ENCODE measurements around the gene DMXL2. TPM values are rescaled to one million over a fixed set of nuclear protein-coding genes. Genes with fewer than 3 reads are reported as not detected.
"Not testable (repeated sequence)": the region's sequence is repeated elsewhere in the genome, so short reads cannot be mapped to it uniquely, and the experiment has no call there.

Gene DMXL2
- 66.9 TPM for polyA plus RNA-seq
- long read RNA-seq, donor 1, partial matches to known transcripts, result 0 of 1 reads
- long read RNA-seq, donor 1, other reads (novel, unspliced or antisense), result 0 of 1 reads
- long read RNA-seq, donor 2, partial matches to known transcripts, result 12 of 14 reads
- long read RNA-seq, donor 2, other reads (novel, unspliced or antisense), result 0 of 14 reads
- long read RNA-seq, donor 3, result 0 reads
- long read RNA-seq, donor 4, result 0 reads
- long read RNA-seq, donor 5, partial matches to known transcripts, result 6 of 6 reads
- long read RNA-seq, donor 5, other reads (novel, unspliced or antisense), result 0 of 6 reads
- long read RNA-seq, donor 6, partial matches to known transcripts, result 5 of 5 reads
- long read RNA-seq, donor 6, other reads (novel, unspliced or antisense), result 0 of 5 reads
- long read RNA-seq, donor 7, result 0 reads
- long read RNA-seq, donor 8, partial matches to known transcripts, result 11 of 12 reads
- long read RNA-seq, donor 8, other reads (novel, unspliced or antisense), result 0 of 12 reads
- long read RNA-seq, donor 9, partial matches to known transcripts, result 0 of 1 reads
- long read RNA-seq, donor 9, other reads (novel, unspliced or antisense), result 0 of 1 reads
- long read RNA-seq, donor 10, partial matches to known transcripts, result 0 of 1 reads
- long read RNA-seq, donor 10, other reads (novel, unspliced or antisense), result 0 of 1 reads
- long read RNA-seq, donor 11, full-length matches to known transcripts, result 2 of 2 reads
- long read RNA-seq, donor 11, partial matches to known transcripts, result 0 of 2 reads
- long read RNA-seq, donor 11, other reads (novel, unspliced or antisense), result 0 of 2 reads

GRCh38 chr15:51622604-51623370 lies at the start of gene DMXL2:
Gene DMXL2, minus strand, starts transcription at chr15:51622771. Its CDS starts 226 bp downstream, at chr15:51622545.
- Histone ChIP-seq H3K4me1 (ENCODE audit: control insufficient read depth, insufficient read depth, low read length) (peaks cover 9% of the 10 kb centered on the region), H3K4me3 (ENCODE audit: low read length) (peak within 1 kb of the TSS; percentile 77), H3K36me3 (ENCODE audit: control insufficient read depth, insufficient read depth, low read length) (no peaks in the 10 kb centered on the region), H3K27me3 (ENCODE audit: control insufficient read depth, insufficient read depth, low read length) (no peaks in the 10 kb centered on the region), H3K9me3 (ENCODE audit: control insufficient read depth, low read depth, low read length) (no peaks in the 10 kb centered on the region), H3K27ac (ENCODE audit: low read length) (peak within 1 kb of the TSS; percentile 90)
- peak; percentile 86 to 92 for DNase-seq
- no CpG with 5 or more reads among the region's 83 CpGs for WGBS (ENCODE audit: insufficient coverage, low lambda C conversion rate)

GRCh38 chr15:51672155-51672687 lies 49.6 kb upstream of the DMXL2 start:
- H3K27me3 ChIP-seq (ENCODE audit: control insufficient read depth, insufficient read depth, low read length), result peaks cover 18% of the 10 kb centered on the region
- H3K27ac ChIP-seq (ENCODE audit: low read length), result no peak overlapping the region
- H3K4me3 ChIP-seq (ENCODE audit: low read length), result no peak overlapping the region
- no peaks in the 10 kb centered on the region for H3K9me3 ChIP-seq (ENCODE audit: control insufficient read depth, low read depth, low read length)
- H3K36me3 ChIP-seq (ENCODE audit: control insufficient read depth, insufficient read depth, low read length), result no peaks in the 10 kb centered on the region
- WGBS (ENCODE audit: insufficient coverage, low lambda C conversion rate), result 20% methylated on average over 1 of the region's 9 CpGs
- no peak for DNase-seq
- H3K4me1 ChIP-seq (ENCODE audit: control insufficient read depth, insufficient read depth, low read length), result no peaks in the 10 kb centered on the region

DNA sequence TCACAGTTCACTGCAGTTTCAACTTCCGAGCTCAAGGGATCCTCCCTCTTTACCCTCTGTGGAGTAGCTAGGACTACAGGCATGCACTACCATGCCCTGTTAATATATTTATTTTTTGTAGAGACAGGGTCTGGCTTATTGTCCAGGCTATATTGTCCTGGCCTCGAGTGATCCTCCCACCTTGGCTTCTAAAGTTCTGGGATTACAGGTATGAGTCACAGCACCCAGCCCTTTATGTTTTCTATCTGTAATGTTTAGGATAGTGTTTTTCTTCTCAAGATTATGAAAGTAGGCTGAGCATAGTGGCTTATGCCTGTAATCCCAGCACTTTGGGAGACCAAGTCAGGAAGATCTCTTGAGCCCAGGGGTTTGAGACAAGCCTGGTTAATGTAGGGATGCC lies 46.8 kb upstream of the DMXL2 start:
- no peaks in the 10 kb centered on the region for H3K4me1 ChIP-seq (ENCODE audit: control insufficient read depth, insufficient read depth, low read length)
- no peak overlapping the region for H3K4me3 ChIP-seq (ENCODE audit: low read length)
- WGBS (ENCODE audit: insufficient coverage, low lambda C conversion rate), result no CpG with 5 or more reads among the region's 2 CpGs
- DNase-seq, result no peak
- no peak overlapping the region for H3K27ac ChIP-seq (ENCODE audit: low read length)
- H3K27me3 ChIP-seq (ENCODE audit: control insufficient read depth, insufficient read depth, low read length), result peaks cover 20% of the 10 kb centered on the region
- no peaks in the 10 kb centered on the region for H3K9me3 ChIP-seq (ENCODE audit: control insufficient read depth, low read depth, low read length)
- no peaks in the 10 kb centered on the region for H3K36me3 ChIP-seq (ENCODE audit: control insufficient read depth, insufficient read depth, low read length)

- H3K4me3 ChIP-seq (ENCODE audit: low read length), result no peak overlapping the region
- H3K36me3 ChIP-seq (ENCODE audit: control insufficient read depth, insufficient read depth, low read length), result no peaks in the 10 kb centered on the region
- H3K4me1 ChIP-seq (ENCODE audit: control insufficient read depth, insufficient read depth, low read length), result no peaks in the 10 kb centered on the region
- H3K9me3 ChIP-seq (ENCODE audit: control insufficient read depth, low read depth, low read length), result no peaks in the 10 kb centered on the region
- no peak for DNase-seq
- no peak overlapping the region for H3K27ac ChIP-seq (ENCODE audit: low read length)
- peaks cover 20% of the 10 kb centered on the region for H3K27me3 ChIP-seq (ENCODE audit: control insufficient read depth, insufficient read depth, low read length)
- whole genome bisulfite sequencing (ENCODE audit: insufficient coverage, low lambda C conversion rate), result 92% methylated on average over 2 of the region's 5 CpGs
Measured at GRCh38 chr15:51668446-51668845, 45.9 kb upstream of the DMXL2 start.

GRCh38 chr15:51667478-51667877 lies 44.9 kb upstream of the DMXL2 start:
- no CpG with 5 or more reads among the region's 6 CpGs for WGBS (ENCODE audit: insufficient coverage, low lambda C conversion rate)
- no peak for DNase-seq
- H3K36me3 ChIP-seq (ENCODE audit: control insufficient read depth, insufficient read depth, low read length), result no peaks in the 10 kb centered on the region
- H3K27ac ChIP-seq (ENCODE audit: low read length), result no peak overlapping the region
- H3K4me3 ChIP-seq (ENCODE audit: low read length), result no peak overlapping the region
- H3K4me1 ChIP-seq (ENCODE audit: control insufficient read depth, insufficient read depth, low read length), result no peaks in the 10 kb centered on the region
- H3K27me3 ChIP-seq (ENCODE audit: control insufficient read depth, insufficient read depth, low read length), result peaks cover 20% of the 10 kb centered on the region
- no peaks in the 10 kb centered on the region for H3K9me3 ChIP-seq (ENCODE audit: control insufficient read depth, low read depth, low read length)

DNA sequence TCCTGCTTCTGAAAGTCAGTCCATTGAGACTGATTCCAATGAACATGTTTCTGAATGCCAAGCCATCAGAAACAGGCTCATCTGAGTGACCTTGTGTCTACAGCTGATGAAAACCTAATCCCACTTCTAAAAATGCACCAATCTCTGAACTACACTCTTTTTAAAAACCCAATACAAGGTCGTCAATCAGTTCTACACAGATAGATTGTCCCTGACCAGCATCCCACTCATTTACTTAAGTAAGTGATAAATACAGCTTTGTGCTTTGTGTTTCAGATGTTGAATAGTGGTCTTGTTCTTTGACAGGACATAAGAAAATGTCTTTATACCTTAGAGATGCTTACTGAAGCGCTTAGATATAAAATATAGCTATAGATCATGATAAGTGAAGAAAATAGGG lies 38.5 kb upstream of the DMXL2 start:
- H3K27ac ChIP-seq (ENCODE audit: low read length), result no peak overlapping the region
- H3K36me3 ChIP-seq (ENCODE audit: control insufficient read depth, insufficient read depth, low read length), result no peaks in the 10 kb centered on the region
- no peak for DNase-seq
- whole genome bisulfite sequencing (ENCODE audit: insufficient coverage, low lambda C conversion rate), result 100% methylated on average over 1 of the region's 2 CpGs
- H3K9me3 ChIP-seq (ENCODE audit: control insufficient read depth, low read depth, low read length), result no peaks in the 10 kb centered on the region
- no peaks in the 10 kb centered on the region for H3K4me1 ChIP-seq (ENCODE audit: control insufficient read depth, insufficient read depth, low read length)
- H3K27me3 ChIP-seq (ENCODE audit: control insufficient read depth, insufficient read depth, low read length), result no peaks in the 10 kb centered on the region
- H3K4me3 ChIP-seq (ENCODE audit: low read length), result no peak overlapping the region

- WGBS (ENCODE audit: insufficient coverage, low lambda C conversion rate), result no CpG with 5 or more reads among the region's 3 CpGs
- DNase-seq, result no peak
- H3K9me3 ChIP-seq (ENCODE audit: control insufficient read depth, low read depth, low read length), result no peaks in the 10 kb centered on the region
- no peak overlapping the region for H3K4me3 ChIP-seq (ENCODE audit: low read length)
- H3K36me3 ChIP-seq (ENCODE audit: control insufficient read depth, insufficient read depth, low read length), result no peaks in the 10 kb centered on the region
- H3K27me3 ChIP-seq (ENCODE audit: control insufficient read depth, insufficient read depth, low read length), result no peaks in the 10 kb centered on the region
- no peaks in the 10 kb centered on the region for H3K4me1 ChIP-seq (ENCODE audit: control insufficient read depth, insufficient read depth, low read length)
- H3K27ac ChIP-seq (ENCODE audit: low read length), result no peak overlapping the region
Measured at GRCh38 chr15:51658664-51659063, 36.1 kb upstream of the DMXL2 start.

DNA sequence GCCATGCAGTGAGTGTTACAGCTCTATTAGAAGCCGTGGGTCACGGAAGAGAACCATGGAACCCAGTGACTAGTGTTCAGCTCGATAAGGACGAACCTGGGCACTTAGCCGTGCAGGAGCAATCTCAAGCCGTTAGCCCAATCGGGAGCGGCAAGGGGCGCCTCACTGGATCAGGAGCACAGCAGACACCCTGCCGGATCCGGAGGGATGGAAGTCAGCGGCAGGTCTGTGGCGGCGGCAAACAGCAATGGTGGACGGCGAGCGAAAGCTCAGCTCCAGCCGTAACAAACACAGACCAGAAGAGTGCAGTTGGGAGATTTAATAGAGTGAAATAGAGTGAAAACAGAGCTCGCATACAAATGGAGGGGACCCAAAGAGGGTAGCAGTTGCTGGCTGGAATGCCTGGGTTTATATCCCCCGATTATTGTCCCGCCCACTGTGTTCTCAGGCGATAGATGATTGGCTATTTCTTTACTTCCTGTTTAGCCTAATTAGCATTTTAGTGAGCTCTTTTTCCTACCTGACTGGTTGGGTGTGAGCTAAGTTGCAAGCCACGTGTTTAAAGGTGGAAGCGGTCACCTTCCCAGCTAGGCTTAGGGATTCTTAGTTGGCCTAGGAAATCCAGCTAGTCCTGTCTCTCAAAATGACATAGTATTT lies 33.0 kb upstream of the DMXL2 start:
- not testable (repeated sequence) for H3K4me3 ChIP-seq (ENCODE audit: low read length); H3K9me3 ChIP-seq (ENCODE audit: control insufficient read depth, low read depth, low read length); H3K4me1 ChIP-seq (ENCODE audit: control insufficient read depth, insufficient read depth, low read length); H3K36me3 ChIP-seq (ENCODE audit: control insufficient read depth, insufficient read depth, low read length); H3K27ac ChIP-seq (ENCODE audit: low read length); H3K27me3 ChIP-seq (ENCODE audit: control insufficient read depth, insufficient read depth, low read length); DNase-seq
- 100% methylated on average over 4 of the region's 24 CpGs for WGBS (ENCODE audit: insufficient coverage, low lambda C conversion rate)

DNA sequence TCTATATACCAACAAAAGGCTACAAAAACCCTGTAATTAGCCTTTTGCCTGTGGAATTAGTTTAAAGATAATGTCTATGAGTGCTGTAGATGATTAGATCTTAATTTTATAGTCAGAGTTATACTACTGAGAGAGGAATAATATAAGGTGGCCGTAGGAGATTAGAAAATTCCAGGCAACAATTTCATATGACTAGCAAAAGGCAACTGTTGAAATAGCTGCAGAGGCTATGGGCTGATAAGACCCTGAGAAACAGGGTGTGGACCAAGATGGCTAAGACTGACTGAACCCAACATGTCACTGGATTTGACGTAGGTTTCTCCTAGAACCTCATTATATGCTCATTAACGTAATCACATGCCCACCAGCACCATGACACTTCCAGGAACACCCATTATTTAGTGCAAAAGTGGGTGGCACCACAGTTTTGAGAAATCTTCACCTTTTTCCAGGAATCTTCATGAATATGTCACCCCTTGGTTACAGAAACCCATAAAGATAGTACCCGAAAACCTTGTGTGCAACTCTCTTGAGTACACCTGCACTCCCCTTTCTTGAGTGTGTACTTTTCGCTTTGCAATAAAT lies 29.6 kb upstream of the DMXL2 start:
- H3K27ac ChIP-seq (ENCODE audit: low read length), result no peak overlapping the region
- no peaks in the 10 kb centered on the region for H3K9me3 ChIP-seq (ENCODE audit: control insufficient read depth, low read depth, low read length)
- WGBS (ENCODE audit: insufficient coverage, low lambda C conversion rate), result 86% methylated on average over 2 of the region's 5 CpGs
- H3K4me3 ChIP-seq (ENCODE audit: low read length), result no peak overlapping the region
- DNase-seq, result no peak
- no peaks in the 10 kb centered on the region for H3K36me3 ChIP-seq (ENCODE audit: control insufficient read depth, insufficient read depth, low read length)
- no peaks in the 10 kb centered on the region for H3K27me3 ChIP-seq (ENCODE audit: control insufficient read depth, insufficient read depth, low read length)
- no peaks in the 10 kb centered on the region for H3K4me1 ChIP-seq (ENCODE audit: control insufficient read depth, insufficient read depth, low read length)

All from large intestine (tissue), 12 donors.